Glutamatergic neuron (in vitro differentiated cells): ENCODE results near the gene SEC14L1. TPM values are rescaled to one million over a fixed set of nuclear protein-coding genes. Genes with fewer than 3 reads are reported as not detected.

Source experiments
- DNase-seq: peaks from one replicate; pipeline ENCODE4 v3.0.0; 2022
- H3K27ac Mint-ChIP-seq: one replicate; pipeline ENCODE4 v1.8.0; 2020; ENCODE audit warnings: mild to moderate bottlenecking, mixed read lengths, inconsistent platforms; ENCODE audit not compliant: unreplicated experiment
- H3K27me3 Mint-ChIP-seq: one replicate; pipeline ENCODE4 v1.8.0; 2020; ENCODE audit warnings: mild to moderate bottlenecking, moderate library complexity, mixed read lengths, inconsistent platforms; ENCODE audit not compliant: unreplicated experiment
- H3K36me3 Mint-ChIP-seq: one replicate; pipeline ENCODE4 v1.8.0; 2020; ENCODE audit warnings: mild to moderate bottlenecking, mixed read lengths, inconsistent platforms; ENCODE audit not compliant: unreplicated experiment
- H3K4me1 Mint-ChIP-seq: one replicate; pipeline ENCODE4 v1.8.0; 2020; ENCODE audit warnings: mild to moderate bottlenecking, low read depth, mixed read lengths, inconsistent platforms; ENCODE audit not compliant: unreplicated experiment
- H3K4me3 Mint-ChIP-seq: one replicate; pipeline ENCODE4 v1.8.0; 2020; ENCODE audit warnings: mild to moderate bottlenecking, mixed read lengths, inconsistent platforms; ENCODE audit not compliant: unreplicated experiment
- H3K9me3 Mint-ChIP-seq: one replicate; pipeline ENCODE4 v1.8.0; 2020; ENCODE audit warnings: mild to moderate bottlenecking, moderate library complexity, mixed read lengths, inconsistent platforms; ENCODE audit not compliant: unreplicated experiment
- CTCF ChIP-seq: fragments of 200-600 bp; sonication (generic); IDR thresholded peaks from one replicate; pipeline ENCODE4 v1.5.0; 2021; ENCODE audit not compliant: partially characterized antibody, unreplicated experiment
- total RNA-seq: library from RNA; stranded (reverse); fragmentation: NEBNext Ultra II Directional; extraction: Animal tissue kit (Norgen Biotek cat#: 25700); gene quantifications from one replicate; pipeline ENCODE4 v1.2.1, GENCODE V29; 2021; ENCODE audit not compliant: unreplicated experiment

The SEC14L1 gene
- total RNA-seq, 1 donor from 2014 or later: 104 TPM

DNA sequence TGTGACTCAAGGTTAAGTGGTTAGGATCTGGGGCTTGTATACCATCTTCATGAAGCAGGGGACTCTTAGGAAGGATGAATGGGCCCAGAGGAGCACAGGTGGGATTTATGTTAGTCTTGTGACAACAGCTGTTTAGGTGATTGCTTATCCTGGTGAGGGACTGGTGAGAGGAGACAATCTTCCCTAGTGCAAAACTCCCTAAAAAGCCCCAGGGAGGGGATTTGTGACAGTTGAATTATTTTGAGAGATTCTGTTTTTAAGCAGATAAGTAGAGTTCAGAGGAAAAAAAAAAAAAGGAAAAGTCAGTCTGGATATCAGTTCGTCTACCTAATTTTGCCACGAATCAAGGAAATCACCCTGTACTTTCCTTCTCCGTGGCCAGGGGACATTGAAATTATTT is 35.1 kb upstream of the SEC14L1 start:
- H3K9me3 Mint-ChIP-seq: peaks cover 3% of the 10 kb centered on the region
- peaks cover 16% of the 10 kb centered on the region for H3K4me1 Mint-ChIP-seq
- H3K4me3 Mint-ChIP-seq: peak overlapping the region; percentile 16
- H3K27ac Mint-ChIP-seq: peak overlapping the region; percentile 5
- TF ChIP-seq CTCF: no peak
- H3K27me3 Mint-ChIP-seq: no peaks in the 10 kb centered on the region
- no peaks in the 10 kb centered on the region for H3K36me3 Mint-ChIP-seq
- DNase-seq: no peak

- DNase-seq: no peak
- Mint-ChIP-seq H3K36me3 (no peaks in the 10 kb centered on the region), H3K9me3 (peaks cover 3% of the 10 kb centered on the region), H3K27me3 (no peaks in the 10 kb centered on the region), H3K4me3 (peak overlapping the region; percentile 1), H3K27ac (peak overlapping the region; percentile 84), H3K4me1 (peaks cover 16% of the 10 kb centered on the region)
- peak; percentile 43 for TF ChIP-seq CTCF
These were observed 33.9 kb upstream of the SEC14L1 start for GRCh38 chr17:77106874-77107358.

GRCh38 chr17:77107506-77108433 is 33.0 kb upstream of the SEC14L1 start:
- peak overlapping the region; percentile 84 for H3K27ac Mint-ChIP-seq
- no peak for TF ChIP-seq CTCF
- peaks cover 16% of the 10 kb centered on the region for H3K4me1 Mint-ChIP-seq
- peaks cover 3% of the 10 kb centered on the region for H3K9me3 Mint-ChIP-seq
- H3K36me3 Mint-ChIP-seq: no peaks in the 10 kb centered on the region
- no peaks in the 10 kb centered on the region for H3K27me3 Mint-ChIP-seq
- peak overlapping the region; percentile 1 for H3K4me3 Mint-ChIP-seq
- no peak for DNase-seq

- no peak for DNase-seq
- Mint-ChIP-seq H3K9me3 (peaks cover 2% of the 10 kb centered on the region), H3K36me3 (no peaks in the 10 kb centered on the region), H3K27ac (no peak overlapping the region), H3K4me3 (no peak overlapping the region), H3K4me1 (peaks cover 16% of the 10 kb centered on the region), H3K27me3 (no peaks in the 10 kb centered on the region)
- TF ChIP-seq CTCF: no peak
These were observed 31.5 kb upstream of the SEC14L1 start for GRCh38 chr17:77109159-77109759.
